Rectal smooth muscle tissue (tissue), 1 donor: ENCODE measurements around the gene LDLRAD4.

Source experiments
- H3K27ac ChIP-seq: one replicate; pipeline ENCODE4 v1.7.0; 2013; ENCODE audit warnings: low read depth, low read length, inconsistent platforms
- H3K27me3 ChIP-seq: one replicate; pipeline ENCODE4 v1.7.0; 2013; ENCODE audit warnings: low read length; ENCODE audit not compliant: control insufficient read depth, insufficient read depth
- H3K36me3 ChIP-seq: one replicate; pipeline ENCODE4 v1.7.0; 2013; ENCODE audit warnings: low read length; ENCODE audit not compliant: control insufficient read depth, insufficient read depth
- H3K4me1 ChIP-seq: one replicate; pipeline ENCODE4 v1.7.0; 2013; ENCODE audit warnings: low read length; ENCODE audit not compliant: control insufficient read depth, insufficient read depth
- H3K4me3 ChIP-seq: one replicate; pipeline ENCODE4 v1.7.0; 2013; ENCODE audit warnings: low read length
- H3K9ac ChIP-seq: one replicate; pipeline ENCODE4 v1.7.0; 2013; ENCODE audit warnings: low read length

Gene LDLRAD4

DNA sequence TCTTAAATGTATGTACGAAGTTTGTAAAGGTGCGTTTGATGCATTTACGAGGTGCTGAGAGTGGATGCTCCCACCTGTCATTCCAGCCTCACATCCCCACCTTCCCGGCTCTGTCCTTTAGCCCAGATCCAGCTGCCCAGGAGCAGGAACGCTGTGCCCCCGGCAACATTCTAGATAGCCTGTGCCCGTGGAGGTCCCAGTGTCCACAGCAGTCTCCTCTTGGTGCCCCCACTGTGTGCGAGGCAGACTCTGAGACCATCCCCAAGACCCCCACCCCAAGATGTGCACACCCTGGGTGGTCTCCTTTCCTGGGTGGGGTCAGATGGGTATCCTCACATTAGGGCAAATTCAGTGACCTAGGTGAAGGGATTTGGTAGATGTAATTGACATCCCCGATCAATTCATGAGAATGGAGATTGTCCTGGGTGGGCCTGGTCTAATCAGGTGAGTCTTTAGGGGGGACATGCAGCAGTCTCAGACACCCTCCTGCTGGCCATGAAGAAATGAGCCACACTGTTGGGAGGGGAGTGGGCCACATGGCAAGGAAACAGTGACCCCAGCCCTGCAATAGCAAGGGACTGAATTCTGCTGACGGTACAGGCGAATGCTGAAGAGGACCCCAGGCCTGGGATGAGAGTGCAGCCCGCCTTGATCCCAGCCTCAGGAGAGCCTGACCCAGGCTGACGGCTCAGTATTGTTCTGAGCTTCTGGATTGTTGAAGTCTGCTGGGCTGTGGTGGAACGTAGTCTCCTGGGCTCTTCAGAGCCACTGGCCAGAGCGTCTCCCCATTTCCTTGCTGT is 304.5 kb downstream of the LDLRAD4 start:
- no peak overlapping the region for H3K9ac ChIP-seq
- no peaks in the 10 kb centered on the region for H3K27me3 ChIP-seq
- no peak overlapping the region for H3K4me3 ChIP-seq
- no peak overlapping the region for H3K27ac ChIP-seq
- no peaks in the 10 kb centered on the region for H3K4me1 ChIP-seq
- H3K36me3 ChIP-seq, result no peaks in the 10 kb centered on the region

DNA sequence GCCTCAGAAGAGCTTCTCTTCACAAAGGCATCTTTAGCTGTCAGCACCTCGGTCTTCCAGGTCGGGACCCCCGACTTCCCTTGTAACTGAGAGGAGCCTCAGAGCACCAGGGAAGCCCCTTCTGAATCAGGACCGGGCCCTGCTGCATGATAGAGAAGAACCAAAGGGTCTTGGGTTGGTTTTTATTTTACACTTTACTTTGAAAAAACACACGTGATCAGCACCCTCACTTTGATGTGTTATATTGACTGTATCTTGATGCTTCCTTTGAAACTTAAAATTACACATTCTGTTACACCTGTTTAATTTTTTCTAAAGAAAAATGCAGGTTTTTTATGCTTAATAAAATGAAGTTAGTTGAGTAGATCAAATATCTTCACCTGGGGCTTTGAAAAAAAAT is 305.5 kb downstream of the LDLRAD4 start:
- Histone ChIP-seq H3K9ac (no peak overlapping the region), H3K36me3 (no peaks in the 10 kb centered on the region), H3K27me3 (no peaks in the 10 kb centered on the region), H3K4me1 (no peaks in the 10 kb centered on the region), H3K27ac (no peak overlapping the region), H3K4me3 (no peak overlapping the region)

DNA sequence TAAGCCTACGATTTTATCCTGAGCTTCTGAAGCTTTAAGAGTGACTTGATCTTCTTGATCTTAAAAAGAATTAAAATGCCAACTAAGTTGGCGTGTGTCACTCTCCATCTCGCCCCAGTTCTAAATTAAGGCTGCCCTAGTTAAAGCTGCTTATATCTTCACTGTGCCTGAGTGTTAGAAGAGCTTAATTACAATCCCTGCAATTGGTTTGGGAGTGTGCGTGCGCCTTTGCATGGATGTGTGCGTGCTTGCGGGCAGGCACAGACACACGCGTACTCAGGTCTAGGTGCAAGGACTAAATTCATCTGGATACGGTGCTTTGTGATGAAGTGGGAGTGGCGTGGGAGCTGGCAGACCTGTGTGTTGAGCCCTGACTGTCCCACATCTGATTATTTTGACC is 306.3 kb downstream of the LDLRAD4 start:
- Histone ChIP-seq H3K4me1 (no peaks in the 10 kb centered on the region), H3K36me3 (no peaks in the 10 kb centered on the region), H3K9ac (no peak overlapping the region), H3K27me3 (no peaks in the 10 kb centered on the region), H3K27ac (no peak overlapping the region), H3K4me3 (no peak overlapping the region)

DNA sequence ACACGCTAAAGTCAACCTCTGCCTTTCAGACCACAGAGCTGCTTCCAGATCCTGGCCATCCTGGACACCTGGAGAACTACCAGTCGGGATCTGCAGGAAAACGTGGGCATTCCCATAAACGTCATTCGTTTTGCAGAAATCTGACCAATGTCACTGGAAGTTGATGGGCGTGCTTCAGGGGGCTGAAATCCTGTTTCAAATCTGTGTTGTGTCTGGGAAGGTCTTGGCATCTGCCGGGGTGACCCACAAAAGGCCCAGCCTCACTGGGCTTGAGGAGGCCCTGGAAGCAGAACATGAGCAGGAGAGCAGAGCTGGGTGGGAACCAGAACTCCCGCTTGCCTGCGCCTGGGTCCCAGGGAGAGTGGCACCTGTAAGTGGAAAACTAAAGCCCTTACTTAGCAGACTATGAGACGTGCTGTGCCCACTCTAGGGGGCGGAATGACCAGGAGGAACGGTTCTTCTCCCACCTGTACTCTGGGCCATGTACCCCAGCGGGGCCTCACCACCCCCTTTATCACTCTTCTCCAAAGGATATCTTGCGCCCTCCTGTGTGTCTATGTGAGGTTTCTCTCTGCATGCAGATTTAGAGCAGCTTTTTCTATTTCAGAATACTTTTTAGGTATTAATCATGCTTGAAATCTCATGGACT is 306.9 kb downstream of the LDLRAD4 start:
- H3K27me3 ChIP-seq, result no peaks in the 10 kb centered on the region
- H3K9ac ChIP-seq, result no peak overlapping the region
- H3K27ac ChIP-seq, result no peak overlapping the region
- no peaks in the 10 kb centered on the region for H3K4me1 ChIP-seq
- no peak overlapping the region for H3K4me3 ChIP-seq
- no peaks in the 10 kb centered on the region for H3K36me3 ChIP-seq

DNA sequence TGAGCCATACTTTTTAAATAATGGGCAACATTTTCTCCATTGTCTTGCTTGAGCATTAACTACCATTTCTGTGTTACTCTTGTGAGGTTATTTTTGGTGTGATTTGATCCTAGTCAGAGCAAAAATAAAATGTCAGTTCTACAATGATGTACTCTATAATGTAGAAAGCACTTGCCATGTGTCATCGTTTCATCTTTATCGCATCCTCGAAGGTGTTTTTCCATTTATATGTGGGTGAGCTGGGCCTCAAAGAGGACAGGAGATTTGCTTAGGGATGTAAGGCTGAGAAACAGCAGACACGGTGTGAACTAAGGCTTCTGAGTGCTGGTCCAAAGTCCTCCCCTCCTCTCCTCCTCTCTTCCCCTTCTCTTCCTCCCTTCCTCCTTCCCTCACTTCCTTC is 308.0 kb downstream of the LDLRAD4 start:
- Histone ChIP-seq H3K4me1 (no peaks in the 10 kb centered on the region), H3K9ac (no peak overlapping the region), H3K27me3 (no peaks in the 10 kb centered on the region), H3K4me3 (no peak overlapping the region), H3K27ac (no peak overlapping the region), H3K36me3 (no peaks in the 10 kb centered on the region)

DNA sequence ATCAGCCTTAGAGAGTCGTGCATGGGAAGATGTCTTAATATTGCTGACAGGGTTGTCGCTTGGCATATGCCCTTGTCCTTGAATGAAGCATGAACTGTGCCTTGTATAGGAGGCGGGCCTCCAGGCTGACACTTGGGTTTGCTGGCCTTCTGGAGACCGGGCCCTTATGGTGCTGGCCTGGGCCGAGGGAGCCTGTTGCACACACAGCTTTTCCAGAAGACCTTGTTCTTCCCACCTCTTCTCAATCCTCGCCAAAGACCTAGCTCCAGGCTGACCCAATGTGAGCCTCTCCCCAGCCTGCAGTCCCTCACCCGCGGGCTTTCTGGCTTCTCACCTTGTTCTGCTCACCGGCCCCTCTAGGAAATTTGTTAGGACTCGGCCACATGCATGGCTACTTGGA is 308.7 kb downstream of the LDLRAD4 start:
- Histone ChIP-seq H3K36me3 (no peaks in the 10 kb centered on the region), H3K4me1 (no peaks in the 10 kb centered on the region), H3K9ac (no peak overlapping the region), H3K27me3 (no peaks in the 10 kb centered on the region), H3K27ac (no peak overlapping the region), H3K4me3 (no peak overlapping the region)

DNA sequence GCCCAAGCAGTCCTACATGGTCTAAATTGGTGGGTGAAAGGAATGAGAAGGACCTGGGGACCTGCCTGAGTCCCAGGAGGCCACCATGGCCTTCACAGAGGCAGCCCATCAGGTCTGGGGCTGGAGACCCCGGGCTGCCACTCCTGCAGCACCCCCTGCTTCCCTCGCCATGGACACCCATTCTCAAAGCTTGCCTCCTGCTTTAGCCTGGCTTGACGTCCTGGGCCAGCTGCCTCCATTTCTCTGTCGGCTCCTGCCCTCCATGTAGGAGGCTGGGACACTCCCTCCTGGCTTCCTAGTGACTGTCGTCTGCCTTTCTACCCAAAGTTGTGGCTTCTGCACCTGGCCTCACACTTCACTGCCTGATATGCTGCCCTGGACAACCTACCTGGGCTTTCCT is 309.2 kb downstream of the LDLRAD4 start:
- no peak overlapping the region for H3K9ac ChIP-seq

DNA sequence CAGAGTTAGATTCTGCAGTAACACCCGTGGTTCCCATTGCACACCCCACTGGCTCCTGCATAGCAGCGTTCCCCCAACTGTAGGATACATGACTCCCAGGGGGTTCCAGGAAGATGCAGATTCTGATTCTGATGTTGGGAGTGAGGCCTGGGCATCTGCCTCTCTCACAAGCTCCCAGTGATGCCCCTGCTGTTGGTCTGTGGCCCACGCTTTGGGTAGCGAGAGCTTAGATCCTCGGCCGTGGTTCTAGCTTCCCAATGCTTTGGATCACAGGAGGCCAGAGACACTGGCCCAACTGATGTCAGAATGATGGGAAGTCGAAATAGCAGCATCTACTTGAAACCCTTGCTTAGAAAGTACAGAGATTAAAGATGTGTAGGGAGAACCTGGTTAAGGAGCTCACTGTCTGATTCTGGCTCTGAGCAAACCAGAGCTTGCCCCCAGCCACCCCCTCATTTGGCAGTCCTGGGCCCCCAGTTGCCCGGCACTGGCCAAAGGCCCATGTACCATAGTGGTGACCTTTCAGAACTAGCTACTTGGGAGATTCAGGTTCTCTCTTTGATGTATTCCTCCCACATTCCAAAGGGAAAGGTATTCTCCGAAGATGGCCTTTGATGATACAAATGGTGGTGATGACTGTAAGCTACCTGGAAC is 310.3 kb downstream of the LDLRAD4 start:
- no peak overlapping the region for H3K27ac ChIP-seq
- no peaks in the 10 kb centered on the region for H3K27me3 ChIP-seq
- H3K36me3 ChIP-seq, result no peaks in the 10 kb centered on the region
- no peaks in the 10 kb centered on the region for H3K4me1 ChIP-seq
- H3K9ac ChIP-seq, result no peak overlapping the region
- H3K4me3 ChIP-seq, result no peak overlapping the region

More for the DNA sequence above, 309.2 kb downstream of the LDLRAD4 start:
- Histone ChIP-seq H3K36me3 (no peaks in the 10 kb centered on the region), H3K27ac (no peak overlapping the region), H3K4me1 (no peaks in the 10 kb centered on the region), H3K4me3 (no peak overlapping the region), H3K27me3 (no peaks in the 10 kb centered on the region)

DNA sequence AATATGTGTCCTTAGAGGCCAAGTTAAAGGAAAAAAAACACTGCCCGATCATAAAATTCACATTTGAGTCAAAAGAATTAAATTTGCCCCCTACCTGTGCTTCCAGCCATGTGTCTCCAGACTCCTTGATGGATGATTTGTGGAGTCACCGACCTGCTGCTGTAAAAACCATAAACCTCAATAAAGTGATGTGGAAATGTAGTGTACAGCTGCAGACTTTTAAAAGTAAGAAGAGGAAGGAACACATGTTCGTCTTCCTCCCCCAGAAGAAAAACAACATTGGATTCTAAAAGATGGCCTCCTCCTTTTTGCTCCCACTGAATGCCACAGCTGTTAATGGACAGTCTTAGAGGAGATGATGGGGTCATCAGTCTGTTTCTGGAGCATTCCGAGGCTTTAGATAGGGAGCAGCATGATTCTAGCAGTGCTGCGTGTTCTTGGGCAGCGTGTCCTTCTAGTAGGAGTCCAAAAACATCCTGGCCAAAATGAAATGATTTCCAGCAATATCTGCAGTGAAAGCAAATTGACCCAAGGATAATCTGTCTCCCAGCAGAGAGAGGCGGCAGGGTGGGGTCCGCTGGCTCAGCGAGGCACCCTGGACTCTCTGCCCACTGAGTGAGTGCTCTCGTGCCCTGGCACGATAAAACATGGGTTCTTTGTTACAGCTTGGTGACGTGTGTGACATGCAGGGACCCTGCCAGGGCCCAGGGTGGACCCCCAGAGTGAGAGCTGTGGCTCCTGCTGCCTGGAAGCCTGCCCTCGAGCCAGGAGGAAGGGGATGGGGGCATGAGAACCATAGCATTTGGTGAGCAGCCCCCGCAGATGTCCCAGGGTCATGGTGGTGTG is 311.7 kb downstream of the LDLRAD4 start:
- no peaks in the 10 kb centered on the region for H3K27me3 ChIP-seq
- H3K36me3 ChIP-seq, result no peaks in the 10 kb centered on the region
- no peak overlapping the region for H3K27ac ChIP-seq
- H3K4me1 ChIP-seq, result no peaks in the 10 kb centered on the region
- no peak overlapping the region for H3K9ac ChIP-seq
- H3K4me3 ChIP-seq, result no peak overlapping the region

DNA sequence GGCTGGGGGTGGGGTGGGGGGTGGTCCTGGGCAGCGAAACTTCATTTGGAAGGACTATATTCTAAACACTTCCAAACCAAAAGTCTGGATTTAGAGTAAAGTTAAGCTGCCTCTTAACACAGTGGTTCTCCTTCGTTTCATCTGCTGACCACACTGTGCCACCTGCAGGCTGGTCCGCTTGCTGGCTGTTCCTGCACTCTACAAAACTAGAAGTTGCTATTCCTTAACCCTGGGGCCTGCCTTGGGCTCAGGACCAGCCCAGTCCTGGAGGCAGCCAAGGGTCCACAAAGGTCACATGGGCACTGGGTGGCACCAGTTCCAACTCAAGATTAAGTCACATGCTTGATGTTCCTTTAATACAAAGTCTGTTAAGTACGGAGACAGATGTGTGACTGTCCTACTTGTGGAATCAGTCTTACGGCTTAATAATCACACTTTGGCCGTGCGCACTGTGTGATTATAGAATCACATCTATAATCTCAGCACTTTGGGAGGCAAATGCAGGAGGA is 312.4 kb downstream of the LDLRAD4 start:
- Histone ChIP-seq H3K27ac (no peak overlapping the region), H3K4me1 (no peaks in the 10 kb centered on the region), H3K4me3 (no peak overlapping the region), H3K9ac (no peak overlapping the region), H3K36me3 (no peaks in the 10 kb centered on the region), H3K27me3 (no peaks in the 10 kb centered on the region)

DNA sequence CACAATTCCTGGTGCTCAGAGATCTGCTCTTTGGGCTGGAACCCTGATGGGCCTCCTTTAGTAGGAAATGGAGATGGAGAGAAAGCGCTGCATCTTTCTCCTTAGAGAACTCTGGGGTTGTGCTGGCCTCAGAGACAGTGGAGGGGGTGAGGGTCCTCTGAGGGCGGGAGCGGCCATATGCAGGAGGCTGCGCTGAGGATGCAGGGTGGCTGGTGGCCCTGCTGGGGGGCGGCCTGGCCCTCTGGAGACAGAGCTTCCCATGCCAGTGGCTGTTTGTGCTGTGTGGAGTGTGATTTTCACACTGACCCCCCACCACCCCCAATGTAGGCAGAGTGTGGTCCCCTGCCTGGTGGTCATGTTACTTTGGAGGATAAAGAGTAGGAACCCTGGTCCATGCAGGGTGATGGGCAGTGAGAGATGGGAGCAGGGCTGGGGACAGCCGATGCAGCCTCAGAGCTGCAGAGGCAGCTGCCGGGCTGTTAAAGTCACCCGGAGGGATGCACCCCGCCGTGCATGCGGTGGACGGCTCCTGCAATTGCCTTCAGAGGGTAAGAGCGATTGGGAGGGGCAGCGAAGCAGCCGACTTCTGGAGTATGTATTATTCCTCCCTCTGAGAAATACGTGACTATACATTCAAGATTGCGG is 313.2 kb downstream of the LDLRAD4 start:
- Histone ChIP-seq H3K27me3 (no peaks in the 10 kb centered on the region), H3K4me3 (no peak overlapping the region), H3K9ac (no peak overlapping the region), H3K4me1 (no peaks in the 10 kb centered on the region), H3K27ac (no peak overlapping the region), H3K36me3 (no peaks in the 10 kb centered on the region)
